K562 (cell line): ENCODE results near the gene TEX22. TPM values are rescaled to one million over a fixed set of nuclear protein-coding genes. Genes with fewer than 3 reads are reported as not detected.
A peak's percentile ranks its signal among the peaks of the same experiment; 100 is the strongest.

Source experiments
- ATF6 ChIP-seq: sonication (generic); formaldehyde crosslinking; IDR thresholded peaks from 2 replicates; pipeline ENCODE4 v1.4.0; 2020; ENCODE audit warnings: mild to moderate bottlenecking, missing genetic modification reagents
- BMI1 ChIP-seq: fragments of 150-350 bp; IDR thresholded peaks from 2 replicates; pipeline ENCODE4 v1.6.1; 2014; ENCODE audit warnings: low read length
- CHD1 ChIP-seq: fragments of 200-600 bp; sonication (generic); IDR thresholded peaks from one replicate; pipeline ENCODE4 v1.6.1; 2012; ENCODE audit warnings: mild to moderate bottlenecking, moderate library complexity, low read length, inconsistent platforms
- EZH2 ChIP-seq: IDR thresholded peaks from 2 replicates; pipeline ENCODE4 v1.6.1; 2012; ENCODE audit warnings: low read depth, mild to moderate bottlenecking, inconsistent platforms, low read length, borderline replicate concordance
- FOS ChIP-seq: IDR thresholded peaks from 3 replicates; pipeline ENCODE4 v1.6.1; 2011; ENCODE audit not compliant: insufficient read length; ENCODE audit errors: extremely low read depth
- GATAD2A ChIP-seq: fragments of 450-650 bp; IDR thresholded peaks from 2 replicates; pipeline ENCODE4 v1.6.1; 2017
- KLF1 ChIP-seq: fragments of 450-650 bp; IDR thresholded peaks from 2 replicates; pipeline ENCODE4 v1.6.1; 2016; ENCODE audit warnings: missing genetic modification characterization, missing compliant biosample characterization
- MXI1 ChIP-seq: IDR thresholded peaks from 2 replicates; pipeline ENCODE4 v1.6.1; 2011; ENCODE audit warnings: low read depth, mild to moderate bottlenecking, improper control_type of control experiment, low read length
- PHF20 ChIP-seq: fragments of 450-650 bp; IDR thresholded peaks from 2 replicates; pipeline ENCODE4 v1.6.1; 2018; ENCODE audit not compliant: partially characterized antibody
- POLR3G ChIP-seq: IDR thresholded peaks from 2 replicates; pipeline ENCODE4 v1.6.1; 2011; ENCODE audit not compliant: insufficient read length, insufficient replicate concordance; ENCODE audit errors: extremely low read depth
- TAL1 ChIP-seq: fragments of 450-650 bp; IDR thresholded peaks from 2 replicates; pipeline ENCODE4 v1.6.1; 2016; ENCODE audit warnings: mild to moderate bottlenecking
- TBL1XR1 ChIP-seq, 2 experiments: IDR thresholded peaks; 2 replicates each; pipeline ENCODE4 v1.6.1; 2012; ENCODE audit warnings: improper control_type of control experiment in 2 of 2, low read length in 2 of 2, mild to moderate bottlenecking in 1 of 2
- TEAD2 ChIP-seq: fragments of 450-650 bp; IDR thresholded peaks from 2 replicates; pipeline ENCODE4 v1.6.1; 2016; ENCODE audit warnings: missing genetic modification characterization, control low read depth, missing compliant biosample characterization
- XRCC4 ChIP-seq: IDR thresholded peaks from one replicate; pipeline ENCODE4 v1.6.1; 2011; ENCODE audit not compliant: insufficient read depth, insufficient read length; ENCODE audit errors: extremely low read depth
- YBX1 ChIP-seq: fragments of 450-650 bp; IDR thresholded peaks from 2 replicates; pipeline ENCODE4 v1.7.1; 2016; ENCODE audit warnings: mild to moderate bottlenecking
- ZNF23 ChIP-seq: fragments of 250-450 bp; sonication (Bioruptor Pico); IDR thresholded peaks from 2 replicates; pipeline ENCODE4 v1.4.0; 2020; ENCODE audit warnings: mild to moderate bottlenecking
- ZNF695 ChIP-seq: fragments of 450-650 bp; formaldehyde crosslinking; IDR thresholded peaks from 2 replicates; pipeline ENCODE4 v1.4.0; 2020; ENCODE audit warnings: mild to moderate bottlenecking, moderate library complexity
- polyA plus RNA-seq, 8 experiments: library from polyadenylated mRNA; depleted of rRNA in 4 of 8; stranded (reverse) in 5 of 8; unstranded in 3 of 8; fragments of >200 nt; fragmentation: Nextera tagmentation in 2 of 8; fragmentation: Illumina TruSeq in 1 of 8; extraction: Ambion mirVana in 2 of 8; extraction: Trizol in 1 of 8; gene quantifications; 2 replicates each; pipeline versions ENCODE4 v1.2.1 to v1.2.3, GENCODE V29; 2011 to 2014; ENCODE audit warnings: inconsistent platforms in 1 of 8, missing spikeins in 1 of 8
- total RNA-seq, 7 experiments: library from RNA; depleted of rRNA in 6 of 7; stranded (reverse); fragments of >200 nt in 6 of 7; fragmentation: Illumina TruSeq in 2 of 7; extraction: Trizol in 2 of 7; gene quantifications; 2 replicates each; pipeline versions ENCODE4 v1.2.1 to v1.2.3, GENCODE V29; 2011 to 2021; ENCODE audit warnings: low replicate concordance in 1 of 7
- TF ChIP-seq, protein P1 (sequence below): fragments of 450-650 bp; IDR thresholded peaks from 2 replicates; pipeline ENCODE4 v1.6.1; 2016; ENCODE audit warnings: low read depth
- TF ChIP-seq, protein P2 (sequence below): fragments of 450-650 bp; formaldehyde crosslinking; IDR thresholded peaks from 2 replicates; pipeline ENCODE4 v1.4.0; 2022; ENCODE audit warnings: missing genetic modification characterization

Gene TEX22
- total and polyA plus RNA-seq, 9 of the 15 experiments (the other 6 are each of a cell fraction or from before 2014, with no cell fraction given), result 0.04 to 1.7 (median 0.23) TPM; not detected in 2

DNA sequence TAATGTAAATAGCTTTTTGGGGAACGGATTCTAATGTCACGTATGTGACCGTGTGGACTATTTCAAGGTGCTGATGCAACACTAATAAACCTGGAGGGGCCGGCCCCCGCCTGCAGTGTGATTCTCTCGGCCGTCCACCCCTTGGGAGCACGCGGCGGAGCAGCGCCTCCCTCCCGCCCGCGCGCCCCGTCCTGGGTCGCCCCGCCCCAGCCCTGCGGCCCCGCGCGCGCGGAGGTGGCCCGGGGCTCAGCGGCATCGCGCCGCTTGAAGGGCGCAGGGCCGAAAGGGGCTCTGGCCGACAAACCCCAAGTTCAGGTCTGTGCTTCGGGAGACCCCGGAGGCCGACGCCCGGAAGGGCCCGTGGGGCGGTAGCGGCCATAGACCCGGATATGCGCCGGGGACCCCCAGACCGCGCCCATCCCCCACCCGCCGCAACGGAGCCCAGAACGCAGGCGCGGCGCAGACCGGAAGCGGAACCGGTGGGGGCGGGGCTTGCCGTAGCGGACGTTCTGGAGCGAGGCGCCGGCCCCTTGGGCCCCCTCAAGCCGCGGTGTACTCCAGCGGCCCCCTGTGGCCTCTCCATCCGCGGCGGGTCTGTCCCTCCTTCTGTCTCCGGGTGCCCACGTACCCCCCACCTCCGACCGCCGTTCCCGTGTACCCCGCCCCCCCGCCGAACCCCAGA, at the start of gene TEX22 (continued):
- TF ChIP-seq POLR3G (no peak), CHD1 (no peak), TAL1 (no peak), BMI1 (no peak), ZNF695 (CRISPR knock-in tag) (no peak), EZH2 (no peak), FOS (no peak), TBL1XR1 (IDR thresholded peaks at IDR 0.05; ENCODE audit: low read length in 2 of 2) (no peak), KLF1 (tag) (no peak), ATF6 (CRISPR knock-in tag) (no peak), TEAD2 (tag) (no peak), XRCC4 (no peak), GATAD2A (no peak), PHF20 (peak; percentile 42), MXI1 (no peak), ZNF23 (no peak), YBX1 (no peak)
- TF ChIP-seq, protein P1, sequence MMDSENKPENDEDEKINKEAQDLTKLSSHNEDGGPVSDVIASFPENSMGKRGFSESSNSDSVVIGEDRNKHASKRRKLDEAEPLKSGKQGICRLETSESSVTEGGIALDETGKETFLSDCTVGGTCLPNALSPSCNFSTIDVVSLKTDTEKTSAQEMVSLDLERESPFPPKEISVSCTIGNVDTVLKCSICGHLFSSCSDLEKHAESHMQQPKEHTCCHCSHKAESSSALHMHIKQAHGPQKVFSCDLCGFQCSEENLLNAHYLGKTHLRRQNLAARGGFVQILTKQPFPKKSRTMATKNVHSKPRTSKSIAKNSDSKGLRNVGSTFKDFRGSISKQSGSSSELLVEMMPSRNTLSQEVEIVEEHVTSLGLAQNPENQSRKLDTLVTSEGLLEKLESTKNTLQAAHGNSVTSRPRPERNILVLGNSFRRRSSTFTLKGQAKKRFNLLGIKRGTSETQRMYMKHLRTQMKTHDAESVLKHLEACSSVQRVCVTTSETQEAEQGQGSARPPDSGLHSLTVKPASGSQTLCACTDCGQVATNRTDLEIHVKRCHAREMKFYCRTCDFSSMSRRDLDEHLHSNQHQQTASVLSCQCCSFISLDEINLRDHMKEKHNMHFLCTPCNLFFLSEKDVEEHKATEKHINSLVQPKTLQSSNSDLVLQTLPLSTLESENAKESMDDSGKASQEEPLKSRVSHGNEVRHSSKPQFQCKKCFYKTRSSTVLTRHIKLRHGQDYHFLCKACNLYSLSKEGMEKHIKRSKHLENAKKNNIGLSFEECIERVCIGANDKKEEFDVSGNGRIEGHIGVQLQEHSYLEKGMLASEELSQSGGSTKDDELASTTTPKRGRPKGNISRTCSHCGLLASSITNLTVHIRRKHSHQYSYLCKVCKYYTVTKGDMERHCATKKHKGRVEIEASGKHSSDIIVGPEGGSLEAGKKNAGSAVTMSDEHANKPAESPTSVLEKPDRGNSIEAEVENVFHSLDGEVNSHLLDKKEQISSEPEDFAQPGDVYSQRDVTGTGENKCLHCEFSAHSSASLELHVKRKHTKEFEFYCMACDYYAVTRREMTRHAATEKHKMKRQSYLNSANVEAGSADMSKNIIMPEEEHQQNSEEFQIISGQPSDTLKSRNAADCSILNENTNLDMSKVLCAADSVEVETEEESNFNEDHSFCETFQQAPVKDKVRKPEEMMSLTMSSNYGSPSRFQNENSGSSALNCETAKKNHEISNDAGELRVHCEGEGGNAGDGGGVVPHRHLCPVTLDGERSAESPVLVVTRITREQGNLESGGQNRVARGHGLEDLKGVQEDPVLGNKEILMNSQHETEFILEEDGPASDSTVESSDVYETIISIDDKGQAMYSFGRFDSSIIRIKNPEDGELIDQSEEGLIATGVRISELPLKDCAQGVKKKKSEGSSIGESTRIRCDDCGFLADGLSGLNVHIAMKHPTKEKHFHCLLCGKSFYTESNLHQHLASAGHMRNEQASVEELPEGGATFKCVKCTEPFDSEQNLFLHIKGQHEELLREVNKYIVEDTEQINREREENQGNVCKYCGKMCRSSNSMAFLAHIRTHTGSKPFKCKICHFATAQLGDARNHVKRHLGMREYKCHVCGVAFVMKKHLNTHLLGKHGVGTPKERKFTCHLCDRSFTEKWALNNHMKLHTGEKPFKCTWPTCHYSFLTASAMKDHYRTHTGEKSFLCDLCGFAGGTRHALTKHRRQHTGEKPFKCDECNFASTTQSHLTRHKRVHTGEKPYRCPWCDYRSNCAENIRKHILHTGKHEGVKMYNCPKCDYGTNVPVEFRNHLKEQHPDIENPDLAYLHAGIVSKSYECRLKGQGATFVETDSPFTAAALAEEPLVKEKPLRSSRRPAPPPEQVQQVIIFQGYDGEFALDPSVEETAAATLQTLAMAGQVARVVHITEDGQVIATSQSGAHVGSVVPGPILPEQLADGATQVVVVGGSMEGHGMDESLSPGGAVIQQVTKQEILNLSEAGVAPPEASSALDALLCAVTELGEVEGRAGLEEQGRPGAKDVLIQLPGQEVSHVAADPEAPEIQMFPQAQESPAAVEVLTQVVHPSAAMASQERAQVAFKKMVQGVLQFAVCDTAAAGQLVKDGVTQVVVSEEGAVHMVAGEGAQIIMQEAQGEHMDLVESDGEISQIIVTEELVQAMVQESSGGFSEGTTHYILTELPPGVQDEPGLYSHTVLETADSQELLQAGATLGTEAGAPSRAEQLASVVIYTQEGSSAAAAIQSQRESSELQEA, result no peak
- TF ChIP-seq, protein P2, sequence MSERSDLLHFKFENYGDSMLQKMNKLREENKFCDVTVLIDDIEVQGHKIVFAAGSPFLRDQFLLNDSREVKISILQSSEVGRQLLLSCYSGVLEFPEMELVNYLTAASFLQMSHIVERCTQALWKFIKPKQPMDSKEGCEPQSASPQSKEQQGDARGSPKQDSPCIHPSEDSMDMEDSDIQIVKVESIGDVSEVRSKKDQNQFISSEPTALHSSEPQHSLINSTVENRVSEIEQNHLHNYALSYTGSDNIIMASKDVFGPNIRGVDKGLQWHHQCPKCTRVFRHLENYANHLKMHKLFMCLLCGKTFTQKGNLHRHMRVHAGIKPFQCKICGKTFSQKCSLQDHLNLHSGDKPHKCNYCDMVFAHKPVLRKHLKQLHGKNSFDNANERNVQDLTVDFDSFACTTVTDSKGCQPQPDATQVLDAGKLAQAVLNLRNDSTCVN (CRISPR knock-in tag), result no peak
